HepG2 (cell line): ENCODE data around the gene COA1. TPM values are rescaled to one million over a fixed set of nuclear protein-coding genes. Genes with fewer than 3 reads are reported as not detected.

Source experiments
- ATF3 ChIP-seq: sonication (generic); formaldehyde crosslinking; IDR thresholded peaks from 2 replicates; pipeline ENCODE4 v1.4.0; 2020; ENCODE audit warnings: missing genetic modification reagents
- DR1 ChIP-seq: sonication (generic); formaldehyde crosslinking; IDR thresholded peaks from 2 replicates; pipeline ENCODE4 v1.8.0; 2021; ENCODE audit warnings: mild to moderate bottlenecking, missing genetic modification reagents, inconsistent platforms
- FOXK1 ChIP-seq: sonication (generic); formaldehyde crosslinking; IDR thresholded peaks from 2 replicates; pipeline ENCODE4 v1.4.0; 2020; ENCODE audit warnings: low read depth, missing genetic modification reagents, borderline replicate concordance
- KDM2A ChIP-seq: sonication (generic); formaldehyde crosslinking; IDR thresholded peaks from 2 replicates; pipeline ENCODE4 v1.4.0; 2020; ENCODE audit warnings: low read depth, missing genetic modification reagents, borderline replicate concordance
- NAIF1 ChIP-seq: sonication (generic); formaldehyde crosslinking; IDR thresholded peaks from 2 replicates; pipeline ENCODE4 v1.5.0; 2020; ENCODE audit warnings: mild to moderate bottlenecking, missing genetic modification reagents, borderline replicate concordance
- PCBP2 ChIP-seq: fragments of 200-400 bp; formaldehyde crosslinking; optimal IDR thresholded peaks from 2 replicates; pipeline ENCODE3; 2018; ENCODE audit warnings: low read length, low read depth; ENCODE audit not compliant: poor library complexity, severe bottlenecking
- POLR2G ChIP-seq: fragments of 200-400 bp; formaldehyde crosslinking; IDR thresholded peaks from 2 replicates; pipeline ENCODE4 v1.6.1; 2018; ENCODE audit warnings: mild to moderate bottlenecking, low read depth, low read length, moderate library complexity
- SMARCC2 ChIP-seq: fragments of 450-650 bp; IDR thresholded peaks from 2 replicates; pipeline ENCODE4 v1.6.1; 2017; ENCODE audit warnings: antibody characterized with exemption, mild to moderate bottlenecking
- ZBTB34 ChIP-seq: sonication (generic); formaldehyde crosslinking; IDR thresholded peaks from 2 replicates; pipeline ENCODE4 v1.8.0; 2022; ENCODE audit warnings: mild to moderate bottlenecking, missing genetic modification reagents
- ZBTB40 ChIP-seq, 2 experiments: fragments of 450-650 bp in 1 of 2; sonication (generic) in 1 of 2; formaldehyde crosslinking in 1 of 2; IDR thresholded peaks; 2 replicates each; pipeline versions ENCODE4 v1.6.1 to v1.8.0; 2016 to 2022; ENCODE audit warnings: antibody characterized with exemption in 1 of 2, mild to moderate bottlenecking in 1 of 2, missing genetic modification reagents in 1 of 2
- ZMAT3 ChIP-seq: sonication (generic); formaldehyde crosslinking; conservative IDR thresholded peaks from 2 replicates; pipeline ENCODE4 v1.7.0; 2021; ENCODE audit warnings: missing genetic modification reagents
- ZNF20 ChIP-seq: sonication (generic); formaldehyde crosslinking; IDR thresholded peaks from 2 replicates; pipeline ENCODE4 v1.4.0; 2020; ENCODE audit warnings: mild to moderate bottlenecking, moderate library complexity, missing genetic modification reagents
- ZNF253 ChIP-seq: sonication (generic); formaldehyde crosslinking; IDR thresholded peaks from 2 replicates; pipeline ENCODE4 v1.8.0; 2022; ENCODE audit warnings: mild to moderate bottlenecking, missing genetic modification reagents, borderline replicate concordance
- ZNF33B ChIP-seq: sonication (generic); formaldehyde crosslinking; IDR thresholded peaks from 2 replicates; pipeline ENCODE4 v1.5.1; 2020; ENCODE audit warnings: mild to moderate bottlenecking, missing genetic modification reagents
- ZNF383 ChIP-seq: sonication (generic); formaldehyde crosslinking; IDR thresholded peaks from 2 replicates; pipeline ENCODE4 v1.4.0; 2020; ENCODE audit warnings: missing genetic modification reagents, mild to moderate bottlenecking, borderline replicate concordance
- ZNF570 ChIP-seq: sonication (generic); formaldehyde crosslinking; IDR thresholded peaks from 2 replicates; pipeline ENCODE4 v1.4.0; 2020; ENCODE audit warnings: mild to moderate bottlenecking, missing genetic modification reagents, borderline replicate concordance
- ZNF572 ChIP-seq: sonication (generic); formaldehyde crosslinking; IDR thresholded peaks from 2 replicates; pipeline ENCODE4 v1.5.1; 2020; ENCODE audit warnings: mild to moderate bottlenecking, missing genetic modification reagents
- ZNF7 ChIP-seq: IDR thresholded peaks from 2 replicates; pipeline ENCODE4 v1.6.1; 2016; ENCODE audit warnings: missing biosample characterization, missing genetic modification reagents
- ZNF776 ChIP-seq: sonication (generic); formaldehyde crosslinking; IDR thresholded peaks from 2 replicates; pipeline ENCODE4 v1.4.0; 2020; ENCODE audit warnings: mild to moderate bottlenecking, missing genetic modification reagents
- polyA plus RNA-seq, 8 experiments: library from polyadenylated mRNA; depleted of rRNA in 3 of 8; stranded (reverse) in 7 of 8; unstranded in 1 of 8; fragments of >200 nt; fragmentation: Illumina TruSeq in 4 of 8; extraction: Trizol in 4 of 8; gene quantifications; 2 replicates each; pipeline versions ENCODE4 v1.2.1 to v1.2.3, GENCODE V29; 2011 to 2016; ENCODE audit warnings: low read depth in 4 of 8, missing spikeins in 1 of 8, mixed read lengths in 1 of 8; ENCODE audit not compliant: insufficient read depth in 1 of 8
- total RNA-seq, 5 experiments: library from RNA; depleted of rRNA; stranded (reverse); fragments of >200 nt; fragmentation: Illumina TruSeq; extraction: Trizol; gene quantifications; 2 replicates each; pipeline ENCODE4 v1.2.3, GENCODE V29; 2016; ENCODE audit warnings: low read depth in 1 of 5

COA1 gene
- total and polyA plus RNA-seq, 2 of the 13 experiments (the other 11 are each of a cell fraction or from before 2014, with no cell fraction given): 33.2 to 65.7 TPM

GRCh38 chr7:43769791-43770465 is 40.6 kb upstream of the COA1 start (continued):
- TF ChIP-seq NAIF1 (CRISPR knock-in tag) (0 out of 2 replicates have a peak, but pooled peaks have one; percentile 26), ZBTB34 (peak; percentile 96), ZNF570 (no peak), ZNF572 (no peak), KDM2A (CRISPR knock-in tag) (0 out of 2 replicates have a peak, but pooled peaks have one; percentile 16), ZNF253 (CRISPR knock-in tag) (no peak), SMARCC2 (no peak), ZNF383 (CRISPR knock-in tag) (no peak), ZBTB40 (IDR thresholded peaks at IDR 0.05) (no peak), ZBTB40 (CRISPR knock-in tag; IDR thresholded peaks at IDR 0.05) (no peak), ZNF776 (no peak), ZNF7 (no peak), POLR2G (no peak), FOXK1 (CRISPR knock-in tag) (peak; percentile 36; the same call in 1 of the 2 replicates), ZNF20 (CRISPR knock-in tag) (no peak), ZNF33B (CRISPR knock-in tag) (no peak), ATF3 (CRISPR knock-in tag) (no peak; the same call in 1 of the 2 replicates), PCBP2 (no peak), ZMAT3 (CRISPR knock-in tag) (0 out of 2 replicates have a peak, but pooled peaks have one; percentile 54), DR1 (CRISPR knock-in tag) (0 out of 2 replicates have a peak, but pooled peaks have one; percentile 42)
